Measurements from ENCODE around the gene B3GLCT.
A peak's percentile ranks its signal among the peaks of the same experiment; 100 is the strongest.

Gene B3GLCT

GRCh38 chr13:31223640-31224039, 23.9 kb downstream of the B3GLCT start:
- DNase-seq (ENCODE audit: low read depth, low spot score), result no peak

GRCh38 chr13:31224174-31224669, 24.4 kb downstream of the B3GLCT start:
- DNase-seq (ENCODE audit: low read depth, low spot score), result no peak

GRCh38 chr13:31224963-31225559, 25.3 kb downstream of the B3GLCT start:
- no peak for DNase-seq (ENCODE audit: low read depth, low spot score)

GRCh38 chr13:31225998-31226675, 26.4 kb downstream of the B3GLCT start:
- no peak for DNase-seq (ENCODE audit: low read depth, low spot score)

GRCh38 chr13:31227063-31227462, 27.3 kb downstream of the B3GLCT start:
- no peak for DNase-seq (ENCODE audit: low read depth, low spot score)

- DNase-seq (ENCODE audit: low read depth, low spot score), result no peak
Observed at GRCh38 chr13:31227870-31228269, 28.1 kb downstream of the B3GLCT start.

GRCh38 chr13:31234729-31235128, 35.0 kb downstream of the B3GLCT start:
- DNase-seq (ENCODE audit: low read depth, low spot score), result peak; percentile 25

GRCh38 chr13:31236211-31236786, 36.5 kb downstream of the B3GLCT start:
- DNase-seq (ENCODE audit: low read depth, low spot score), result no peak

GRCh38 chr13:31240921-31241320, 41.1 kb downstream of the B3GLCT start:
- DNase-seq (ENCODE audit: low read depth, low spot score), result no peak

- no peak for DNase-seq (ENCODE audit: low read depth, low spot score)
Observed at GRCh38 chr13:31242367-31242766, 42.6 kb downstream of the B3GLCT start.

- DNase-seq (ENCODE audit: low read depth, low spot score), result no peak
Observed at GRCh38 chr13:31242916-31243315, 43.1 kb downstream of the B3GLCT start.

- DNase-seq (ENCODE audit: low read depth, low spot score), result no peak
Observed at GRCh38 chr13:31245598-31246373, 46.0 kb downstream of the B3GLCT start.

GRCh38 chr13:31246918-31247317, 47.1 kb downstream of the B3GLCT start:
- no peak for DNase-seq (ENCODE audit: low read depth, low spot score)

GRCh38 chr13:31248361-31248760, 48.6 kb downstream of the B3GLCT start:
- no peak for DNase-seq (ENCODE audit: low read depth, low spot score)

GRCh38 chr13:31248965-31249539, 49.3 kb downstream of the B3GLCT start:
- no peak for DNase-seq (ENCODE audit: low read depth, low spot score)

GRCh38 chr13:31250435-31250834, 50.7 kb downstream of the B3GLCT start:
- no peak for DNase-seq (ENCODE audit: low read depth, low spot score)

GRCh38 chr13:31261241-31261640, 61.5 kb downstream of the B3GLCT start:
- no peak for DNase-seq (ENCODE audit: low read depth, low spot score)

- no peak for DNase-seq (ENCODE audit: low read depth, low spot score)
Observed at GRCh38 chr13:31263346-31263745, 63.6 kb downstream of the B3GLCT start.

- DNase-seq (ENCODE audit: low read depth, low spot score), result no peak
Observed at GRCh38 chr13:31264151-31264550, 64.4 kb downstream of the B3GLCT start.

GRCh38 chr13:31267126-31267784, 67.5 kb downstream of the B3GLCT start:
- no peak for DNase-seq (ENCODE audit: low read depth, low spot score)

- DNase-seq (ENCODE audit: low read depth, low spot score), result no peak
Observed at GRCh38 chr13:31274390-31274789, 74.6 kb downstream of the B3GLCT start.

Measured in iPS DF 19.7 (cell line).